RCC 7860 (cell line): ENCODE results near the gene GRID1.

Source experiments
- DNase-seq: peaks from one replicate; pipeline ENCODE4 v3.0.0-alpha.2; 2015; ENCODE audit warnings: low spot score
- FAIRE-seq: peaks from 2 replicates; lab custom pipeline; 2012; peaks lifted over from hg19 to GRCh38; lab: Jason Lieb, UNC

The GRID1 gene

GRCh38 chr10:86073199-86073977 is 293.2 kb downstream of the GRID1 start:
- FAIRE-seq = no peak

GRCh38 chr10:86072413-86072812 is 294.2 kb downstream of the GRID1 start:
- no peak for DNase-seq
- no peak for FAIRE-seq

More at GRCh38 chr10:86073199-86073977, 293.2 kb downstream of the GRID1 start:
- DNase-seq = no peak

- DNase-seq (no peak), FAIRE-seq (no peak)
These were observed 294.8 kb downstream of the GRID1 start for GRCh38 chr10:86071758-86072157.

GRCh38 chr10:86071145-86071544 is 295.4 kb downstream of the GRID1 start:
- DNase-seq = no peak

GRCh38 chr10:86070278-86070677 is 296.3 kb downstream of the GRID1 start:
- no peak for FAIRE-seq
- no peak for DNase-seq

More at GRCh38 chr10:86071145-86071544, 295.4 kb downstream of the GRID1 start:
- no peak for FAIRE-seq

- DNase-seq (no peak), FAIRE-seq (no peak)
These were observed 298.2 kb downstream of the GRID1 start for GRCh38 chr10:86068231-86069054.

GRCh38 chr10:86067436-86068050 is 299.1 kb downstream of the GRID1 start:
- FAIRE-seq (no peak), DNase-seq (no peak)

- FAIRE-seq (no peak), DNase-seq (no peak)
These were observed 299.9 kb downstream of the GRID1 start for GRCh38 chr10:86066696-86067095.

- FAIRE-seq (no peak), DNase-seq (no peak)
These were observed 300.8 kb downstream of the GRID1 start for GRCh38 chr10:86065711-86066251.

- no peak for FAIRE-seq
These were observed 301.5 kb downstream of the GRID1 start for GRCh38 chr10:86064931-86065662.

GRCh38 chr10:86064219-86064618 is 302.4 kb downstream of the GRID1 start:
- no peak for FAIRE-seq

More at GRCh38 chr10:86064931-86065662, 301.5 kb downstream of the GRID1 start:
- DNase-seq = no peak

GRCh38 chr10:86063341-86063740 is 303.3 kb downstream of the GRID1 start:
- no peak for FAIRE-seq
- no peak for DNase-seq

More at GRCh38 chr10:86064219-86064618, 302.4 kb downstream of the GRID1 start:
- DNase-seq = no peak

GRCh38 chr10:86062647-86063145 is 303.9 kb downstream of the GRID1 start:
- DNase-seq = no peak
- no peak for FAIRE-seq

- DNase-seq = no peak
- no peak for FAIRE-seq
These were observed 304.4 kb downstream of the GRID1 start for GRCh38 chr10:86062198-86062550.

GRCh38 chr10:86061278-86062197 is 305.1 kb downstream of the GRID1 start:
- FAIRE-seq (no peak), DNase-seq (no peak)

GRCh38 chr10:86060386-86061277 is 306.0 kb downstream of the GRID1 start:
- FAIRE-seq = no peak

GRCh38 chr10:86059892-86060291 is 306.7 kb downstream of the GRID1 start:
- FAIRE-seq (no peak), DNase-seq (no peak)

More at GRCh38 chr10:86060386-86061277, 306.0 kb downstream of the GRID1 start:
- no peak for DNase-seq

- no peak for DNase-seq
- no peak for FAIRE-seq
These were observed 307.6 kb downstream of the GRID1 start for GRCh38 chr10:86058964-86059363.
